Loucy (cell line): ENCODE data around the gene NPAT.

ENCODE experiments used
- EZH2phosphoT487 ChIP-seq: fragments of 200-600 bp; IDR thresholded peaks from 2 replicates; pipeline ENCODE4 v1.6.1; 2018; ENCODE audit warnings: antibody characterized with exemption, mild to moderate bottlenecking, moderate library complexity, borderline replicate concordance
- TF ChIP-seq, protein P1 (sequence below): fragments of 200-600 bp; sonication (generic); conservative IDR thresholded peaks from 2 replicates; pipeline ENCODE4 v1.5.1; 2014; ENCODE audit warnings: mild to moderate bottlenecking, antibody characterized with exemption, low read length

DNA sequence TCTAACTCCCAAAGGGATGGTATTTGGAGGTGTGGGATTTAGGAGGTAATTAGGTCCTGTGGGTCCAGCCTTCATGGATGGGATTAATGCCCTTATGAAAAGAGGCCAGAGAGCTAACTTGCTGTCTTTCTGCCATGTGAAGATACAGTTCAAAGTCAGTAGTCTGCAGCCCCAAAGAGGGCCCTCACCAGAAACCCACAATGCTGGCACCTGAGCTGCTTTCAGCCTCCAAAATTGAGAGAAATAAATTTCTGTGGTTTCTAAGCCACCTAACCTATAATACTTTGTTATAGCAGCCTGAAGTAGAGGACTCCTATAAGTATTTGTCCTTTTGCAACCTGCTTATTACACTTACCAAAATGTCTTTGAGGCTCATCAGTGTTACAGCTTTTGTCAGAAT, 16.6 kb upstream of the NPAT start:
- TF ChIP-seq, protein P1, sequence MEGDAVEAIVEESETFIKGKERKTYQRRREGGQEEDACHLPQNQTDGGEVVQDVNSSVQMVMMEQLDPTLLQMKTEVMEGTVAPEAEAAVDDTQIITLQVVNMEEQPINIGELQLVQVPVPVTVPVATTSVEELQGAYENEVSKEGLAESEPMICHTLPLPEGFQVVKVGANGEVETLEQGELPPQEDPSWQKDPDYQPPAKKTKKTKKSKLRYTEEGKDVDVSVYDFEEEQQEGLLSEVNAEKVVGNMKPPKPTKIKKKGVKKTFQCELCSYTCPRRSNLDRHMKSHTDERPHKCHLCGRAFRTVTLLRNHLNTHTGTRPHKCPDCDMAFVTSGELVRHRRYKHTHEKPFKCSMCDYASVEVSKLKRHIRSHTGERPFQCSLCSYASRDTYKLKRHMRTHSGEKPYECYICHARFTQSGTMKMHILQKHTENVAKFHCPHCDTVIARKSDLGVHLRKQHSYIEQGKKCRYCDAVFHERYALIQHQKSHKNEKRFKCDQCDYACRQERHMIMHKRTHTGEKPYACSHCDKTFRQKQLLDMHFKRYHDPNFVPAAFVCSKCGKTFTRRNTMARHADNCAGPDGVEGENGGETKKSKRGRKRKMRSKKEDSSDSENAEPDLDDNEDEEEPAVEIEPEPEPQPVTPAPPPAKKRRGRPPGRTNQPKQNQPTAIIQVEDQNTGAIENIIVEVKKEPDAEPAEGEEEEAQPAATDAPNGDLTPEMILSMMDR: no peak
- TF ChIP-seq EZH2phosphoT487: no peak
